HCT116 (cell line): ENCODE measurements around the gene DNAJC28. TPM values are rescaled to one million over a fixed set of nuclear protein-coding genes. Genes with fewer than 3 reads are reported as not detected.

Experiments
- ATAC-seq: fragments of 200-7000 bp; cut with Tn5 transposase; 2 replicates; pipeline ENCODE4 v1.9.1; 2020; ENCODE audit warnings: mild to moderate bottlenecking, moderate library complexity
- Bru-seq: library from RNA; stranded (reverse); fragments of 400-500 nt; gene quantifications from one replicate; lab custom pipeline; 2021; lab: Mats Ljungman, UMichigan
- BruChase-seq, 2 experiments: library from RNA; stranded (reverse); fragments of 400-500 nt; gene quantifications; one replicate each; lab custom pipeline; 2021; lab: Mats Ljungman, UMichigan
- BruUV-seq: library from RNA; stranded (reverse); fragments of 400-500 nt; replicated peaks from 2 replicates; lab custom pipeline; 2021; lab: Mats Ljungman, UMichigan
- CTCF ChIA-PET: fragments of 300-600 bp; sonication (Branson Sonifier 250); formaldehyde crosslinking; loops from one replicate; lab custom pipeline; 2021; ENCODE audit warnings: antibody characterized with exemption; lab: Charles Lee
- POLR2A ChIA-PET: fragments of 300-600, 350-600 bp; sonication (Branson Sonifier 250); formaldehyde crosslinking; loops from one replicate; lab custom pipeline; 2021; ENCODE audit warnings: antibody characterized with exemption; lab: Charles Lee
- RAD21 ChIA-PET, 2 experiments: fragments of 300-600 bp; sonication (Branson Sonifier 250); formaldehyde crosslinking; loops; one replicate each; lab custom pipeline; 2023; ENCODE audit warnings: low total read pairs in 2 of 2; ENCODE audit not compliant: uncharacterized antibody in 2 of 2, unreplicated experiment in 2 of 2, low non-redundant PET in 1 of 2; lab: Charles Lee
- DNase-seq: peaks from one replicate; pipeline ENCODE4 v3.0.0-alpha.2; 2010; ENCODE audit warnings: low read depth, low spot score
- H2AFZ ChIP-seq: fragments of 200-600 bp; shearing (Covaris generic), sonication (generic); 2 replicates; pipeline ENCODE4 v1.6.1; 2017; ENCODE audit warnings: low read depth, mixed run types, mixed read lengths, antibody characterized with exemption, low read length; ENCODE audit not compliant: poor library complexity, severe bottlenecking
- H3K27ac ChIP-seq: 2 replicates; pipeline ENCODE4 v1.5.1; 2012; ENCODE audit warnings: low read depth, low read length
- H3K27me3 ChIP-seq: fragments of 200-600 bp; sonication (generic); 2 replicates; pipeline ENCODE4 v1.6.1; 2016; ENCODE audit warnings: mixed run types, low read length, mixed read lengths; ENCODE audit not compliant: insufficient read depth
- H3K36me3 ChIP-seq, 2 experiments: fragments of 200-500 bp in 1 of 2; fragments of 200-600 bp in 1 of 2; sonication (Bioruptor generic) in 1 of 2; sonication (generic) in 1 of 2; 2 replicates each; pipeline versions ENCODE4 v1.5.1 to v1.6.1; 2014 to 2016; ENCODE audit warnings: low read length in 2 of 2, inconsistent platforms in 1 of 2, mixed read lengths in 1 of 2, mixed run types in 1 of 2; ENCODE audit not compliant: insufficient read depth in 2 of 2, control insufficient read depth in 1 of 2
- H3K4me1 ChIP-seq, 2 experiments: fragments of 200-600 bp in 1 of 2; sonication (generic) in 1 of 2; 2 replicates each; pipeline versions ENCODE4 v1.5.1 to v1.6.1; 2012 to 2017; ENCODE audit warnings: low read length in 2 of 2, inconsistent platforms in 1 of 2, mild to moderate bottlenecking in 1 of 2, mixed read lengths in 1 of 2, mixed run types in 1 of 2, moderate library complexity in 1 of 2; ENCODE audit not compliant: insufficient read depth in 2 of 2, control insufficient read depth in 1 of 2
- H3K4me2 ChIP-seq: fragments of 200-600 bp; sonication (generic); 2 replicates; pipeline ENCODE4 v1.6.1; 2017; ENCODE audit warnings: mixed run types, low read length, mixed read lengths
- H3K4me3 ChIP-seq, 2 experiments: fragments of 200-600 bp in 1 of 2; sonication (generic) in 1 of 2; replicated peaks in 1 of 2; 2 replicates each; pipeline ENCODE4 v1.5.1; 2011 to 2016; ENCODE audit warnings: low read length in 2 of 2, control low read depth in 1 of 2, low read depth in 1 of 2, mild to moderate bottlenecking in 1 of 2, mixed read lengths in 1 of 2, mixed run types in 1 of 2
- H3K79me2 ChIP-seq: fragments of 200-600 bp; sonication (generic); 2 replicates; pipeline ENCODE4 v1.6.1; 2017; ENCODE audit warnings: mild to moderate bottlenecking, mixed run types, low read length, moderate library complexity, mixed read lengths; ENCODE audit not compliant: insufficient read depth
- H3K9ac ChIP-seq: fragments of 200-600 bp; sonication (generic); 2 replicates; pipeline ENCODE4 v1.6.1; 2016; ENCODE audit warnings: low read length, mixed read lengths
- H3K9me2 ChIP-seq: fragments of 200-600 bp; sonication (generic), shearing (Covaris generic); 2 replicates; pipeline ENCODE4 v1.6.1; 2017; ENCODE audit warnings: mixed run types, mild to moderate bottlenecking, moderate library complexity; ENCODE audit not compliant: insufficient read depth
- H3K9me3 ChIP-seq, 2 experiments: fragments of 200-500 bp in 1 of 2; fragments of 200-600 bp in 1 of 2; sonication (Bioruptor generic) in 1 of 2; sonication (generic) in 1 of 2; 2 replicates each; pipeline ENCODE4 v1.6.1; 2014 to 2017; ENCODE audit warnings: low read length in 2 of 2, mixed read lengths in 2 of 2, inconsistent platforms in 1 of 2, low read depth in 1 of 2, mild to moderate bottlenecking in 1 of 2, mixed run types in 1 of 2, moderate library complexity in 1 of 2; ENCODE audit not compliant: control insufficient read depth in 1 of 2, insufficient read depth in 1 of 2
- H4K20me1 ChIP-seq: fragments of 200-600 bp; sonication (generic), shearing (Covaris generic); 2 replicates; pipeline ENCODE4 v1.6.1; 2017; ENCODE audit warnings: mixed run types, mild to moderate bottlenecking, moderate library complexity; ENCODE audit not compliant: insufficient read depth
- ATF3 ChIP-seq: IDR thresholded peaks from 2 replicates; pipeline ENCODE4 v1.6.1; 2012
- CEBPB ChIP-seq: IDR thresholded peaks from 2 replicates; pipeline ENCODE4 v1.6.1; 2012; ENCODE audit warnings: low read depth
- CTCF ChIP-seq, 3 experiments: fragments of 200-600 bp in 1 of 3; sonication (generic) in 1 of 3; IDR thresholded peaks in 2 of 3; conservative IDR thresholded peaks in 1 of 3; 2 replicates each; pipeline ENCODE4 v1.5.1; 2012 to 2017; ENCODE audit warnings: low read depth in 2 of 3, low read length in 2 of 3, antibody characterized with exemption in 1 of 3, borderline replicate concordance in 1 of 3, control low read depth in 1 of 3, mild to moderate bottlenecking in 1 of 3, mixed read lengths in 1 of 3, mixed run types in 1 of 3, moderate library complexity in 1 of 3; ENCODE audit not compliant: insufficient read depth in 1 of 3
- EGR1 ChIP-seq: IDR thresholded peaks from 2 replicates; pipeline ENCODE4 v1.6.1; 2012; ENCODE audit warnings: low read depth
- ELF1 ChIP-seq: IDR thresholded peaks from 2 replicates; pipeline ENCODE4 v1.6.1; 2012; ENCODE audit warnings: low read depth, borderline replicate concordance
- EZH2phosphoT487 ChIP-seq: fragments of 200-600 bp; IDR thresholded peaks from 2 replicates; pipeline ENCODE4 v1.6.1; 2018; ENCODE audit warnings: antibody characterized with exemption, borderline replicate concordance
- FOSL1 ChIP-seq: IDR thresholded peaks from 2 replicates; pipeline ENCODE4 v1.6.1; 2012; ENCODE audit warnings: low read depth
- JUND ChIP-seq: IDR thresholded peaks from 2 replicates; pipeline ENCODE4 v1.6.1; 2012
- MAX ChIP-seq: IDR thresholded peaks from 2 replicates; pipeline ENCODE4 v1.6.1; 2012
- POLR2A ChIP-seq: IDR thresholded peaks from 2 replicates; pipeline ENCODE4 v1.7.0; 2011; ENCODE audit warnings: borderline replicate concordance; ENCODE audit not compliant: insufficient read depth, insufficient read length; ENCODE audit errors: extremely low read depth
- POLR2AphosphoS5 ChIP-seq: IDR thresholded peaks from 2 replicates; pipeline ENCODE4 v1.6.1; 2011; ENCODE audit warnings: mild to moderate bottlenecking, low read depth, low read length, moderate library complexity
- RAD21 ChIP-seq: IDR thresholded peaks from 2 replicates; pipeline ENCODE4 v1.6.1; 2012; ENCODE audit warnings: low read depth, mild to moderate bottlenecking
- SIN3A ChIP-seq: IDR thresholded peaks from 2 replicates; pipeline ENCODE4 v1.6.1; 2012; ENCODE audit warnings: low read depth
- SP1 ChIP-seq: IDR thresholded peaks from 2 replicates; pipeline ENCODE4 v1.6.1; 2012; ENCODE audit warnings: low read depth
- SRF ChIP-seq: IDR thresholded peaks from 2 replicates; pipeline ENCODE4 v1.6.1; 2012; ENCODE audit warnings: low read depth
- TCF7L2 ChIP-seq: IDR thresholded peaks from 2 replicates; pipeline ENCODE4 v1.7.0; 2011; ENCODE audit warnings: borderline replicate concordance, inconsistent platforms; ENCODE audit not compliant: insufficient read depth, insufficient read length; ENCODE audit errors: extremely low read depth
- YY1 ChIP-seq: IDR thresholded peaks from 2 replicates; pipeline ENCODE4 v1.6.1; 2011; ENCODE audit warnings: low read length, low read depth, moderate library complexity, mild to moderate bottlenecking; ENCODE audit not compliant: insufficient replicate concordance; ENCODE audit errors: extremely low read depth
- ZBTB33 ChIP-seq: IDR thresholded peaks from 2 replicates; pipeline ENCODE4 v1.6.1; 2011; ENCODE audit warnings: mild to moderate bottlenecking, low read length, moderate library complexity; ENCODE audit not compliant: insufficient replicate concordance; ENCODE audit errors: extremely low read depth
- ZNF274 ChIP-seq: fragments of 200-500 bp; sonication (Bioruptor generic); IDR thresholded peaks from 2 replicates; pipeline ENCODE4 v1.6.1; 2014; ENCODE audit warnings: mild to moderate bottlenecking, low read depth, low read length, inconsistent platforms
- intact Hi-C: fragments of 100-400 bp; cut with micrococcal nuclease; formaldehyde crosslinking; loops from 2 replicates; pipeline ENCODE4 v1.10.0; 2022
- long read RNA-seq: library from polyadenylated mRNA; unstranded; transcript quantifications from one replicate; pipeline ENCODE4 v2.0.0, GENCODE V29; 2021; ENCODE audit not compliant: unreplicated experiment
- polyA plus RNA-seq: library from polyadenylated mRNA; unstranded; fragments of >200 nt; gene quantifications from 2 replicates; pipeline ENCODE4 v1.2.1, GENCODE V29; 2012; ENCODE audit warnings: missing spikeins
- total RNA-seq: library from RNA; stranded (reverse); gene quantifications from one replicate; pipeline ENCODE4 v1.2.1, GENCODE V29; 2021; ENCODE audit not compliant: unreplicated experiment

DNAJC28 gene
- total RNA-seq: 0.81 TPM
- polyA plus RNA-seq: 0.22 and 0.33 TPM in 2 replicates
- Bru-seq, nascent RNA: percentile 38 among the genes with signal in this experiment
- percentile 39 among the genes with signal in this experiment for BruChase-seq, experiment 1, labeled RNA remaining after a 6-hour chase
- percentile 44 among the genes with signal in this experiment for BruChase-seq, experiment 2, labeled RNA remaining after a 2-hour chase
- long read RNA-seq, partial matches to known transcripts: 0 of 2 reads
- long read RNA-seq, other reads (novel, unspliced or antisense): 0 of 2 reads

- intact Hi-C loops: no loop called here
- Histone ChIP-seq H3K27ac (peak within 1 kb of the TSS; percentile 34), H3K36me3 (no peaks in the 10 kb centered on the region), H3K4me3 (peak within 1 kb of the TSS; percentile 60 to 69), H4K20me1 (no peaks in the 10 kb centered on the region), H3K79me2 (no peaks in the 10 kb centered on the region), H3K9me3 (no peaks in the 10 kb centered on the region), H3K9ac (peak within 1 kb of the TSS; percentile 51), H2AFZ (peak within 1 kb of the TSS; percentile 87), H3K4me1 (peaks cover 5 to 10% of the 10 kb centered on the region in 2 experiments; a peak in 2 of 4 replicates), H3K9me2 (no peaks in the 10 kb centered on the region), H3K27me3 (no peaks in the 10 kb centered on the region), H3K4me2 (peak within 1 kb of the TSS; percentile 79)
- POLR2A ChIA-PET: interaction anchor here (0.9 to 3.8 kb wide), 3 partner anchors 9 to 15 kb away, joined by 3 to 52 read pairs (median 4); partner anchors contain the start of gene TMEM50B
- peak; percentile 85 for DNase-seq
- RAD21 ChIA-PET: no interaction called here
- CTCF ChIA-PET: interaction anchor here (0.8 to 1.2 kb wide), 2 partner anchors 11 to 114 kb away, joined by 3 to 7 read pairs; partner anchors contain the start of gene TMEM50B
- peak; percentile 97 for ATAC-seq
- BruUV-seq: no TSS peak
- TF ChIP-seq MAX (no peak), ZBTB33 (no peak), TCF7L2 (peak; percentile 19), POLR2AphosphoS5 (peak; percentile 59), RAD21 (no peak), SRF (no peak), JUND (no peak), SP1 (peak; percentile 55; the same call in 1 of the 2 replicates), SIN3A (no peak), YY1 (peak; percentile 24), POLR2A (peak; percentile 28), ELF1 (no peak), CTCF (IDR thresholded peaks at IDR 0.05 in 2 of 3, conservative IDR thresholded peaks at IDR 0.05 in 1 of 3; ENCODE audit: borderline replicate concordance in 1 of 3, insufficient read depth in 1 of 3, low read depth in 2 of 3, low read length in 2 of 3) (no peak), ZNF274 (no peak), ATF3 (no peak), EGR1 (peak; percentile 80), CEBPB (no peak), EZH2phosphoT487 (no peak), FOSL1 (no peak)
Observed at GRCh38 chr21:33491373-33492102, at the start of gene DNAJC28. Gene DNAJC28, minus strand, starts transcription at chr21:33491716. Its CDS starts 2,323 bp downstream, at chr21:33489393.
